Calu3 (cell line): ENCODE data around the gene GDF7. TPM values are rescaled to one million over a fixed set of nuclear protein-coding genes. Genes with fewer than 3 reads are reported as not detected.

ENCODE experiments used
- BruUV-seq: library from RNA; stranded (reverse); fragments of 400-500 nt; replicated peaks from 2 replicates; lab custom pipeline; 2021; lab: Mats Ljungman, UMichigan
- CTCF ChIA-PET: fragments of 300-600 bp; sonication (Branson Sonifier 250); formaldehyde crosslinking; loops from one replicate; lab custom pipeline; 2022; ENCODE audit warnings: antibody characterized with exemption; lab: Charles Lee
- DNase-seq: peaks from one replicate; pipeline ENCODE4 v3.0.0; 2022
- H3K27ac Mint-ChIP-seq: one replicate; pipeline ENCODE4 v1.8.0; 2022; ENCODE audit warnings: mixed read lengths; ENCODE audit not compliant: unreplicated experiment
- H3K27me3 Mint-ChIP-seq: one replicate; pipeline ENCODE4 v1.8.0; 2022; ENCODE audit warnings: mixed read lengths; ENCODE audit not compliant: unreplicated experiment
- H3K36me3 Mint-ChIP-seq: one replicate; pipeline ENCODE4 v1.8.0; 2022; ENCODE audit warnings: mild to moderate bottlenecking, moderate library complexity, mixed read lengths; ENCODE audit not compliant: insufficient read depth, unreplicated experiment
- H3K4me1 Mint-ChIP-seq: one replicate; pipeline ENCODE4 v1.8.0; 2022; ENCODE audit warnings: mild to moderate bottlenecking, low read depth, mixed read lengths; ENCODE audit not compliant: unreplicated experiment
- H3K4me3 Mint-ChIP-seq: one replicate; pipeline ENCODE4 v1.8.0; 2022; ENCODE audit warnings: mild to moderate bottlenecking, low read depth, moderate library complexity, mixed read lengths; ENCODE audit not compliant: unreplicated experiment
- H3K9me3 Mint-ChIP-seq: one replicate; pipeline ENCODE4 v1.8.0; 2022; ENCODE audit warnings: low read depth, mixed read lengths; ENCODE audit not compliant: unreplicated experiment
- CTCF ChIP-seq: fragments of 200-600 bp; IDR thresholded peaks from one replicate; pipeline ENCODE4 v1.8.0; 2022; ENCODE audit warnings: antibody characterized with exemption; ENCODE audit not compliant: unreplicated experiment
- intact Hi-C: fragments of 100-400 bp; cut with micrococcal nuclease; formaldehyde crosslinking; loops from one replicate; pipeline ENCODE4 v1.10.0; 2022; ENCODE audit not compliant: unreplicated experiment
- total RNA-seq: library from RNA; stranded (reverse); gene quantifications from 2 replicates; pipeline ENCODE4 v1.2.3, GENCODE V29; 2022

GDF7 gene
- total RNA-seq, 1 experiment from 2014 or later: not detected

- no peaks in the 10 kb centered on the region for H3K27me3 Mint-ChIP-seq
- no peaks in the 10 kb centered on the region for H3K9me3 Mint-ChIP-seq
- DNase-seq: no peak
- no peak overlapping the region for H3K4me3 Mint-ChIP-seq
- H3K4me1 Mint-ChIP-seq: no peaks in the 10 kb centered on the region
- no peak overlapping the region for H3K27ac Mint-ChIP-seq
- BruUV-seq: no TSS peak
- intact Hi-C loops: no loop called here
- no peak for TF ChIP-seq CTCF
- no peaks in the 10 kb centered on the region for H3K36me3 Mint-ChIP-seq
- CTCF ChIA-PET: interaction anchor here (1.1 kb wide), 1 partner anchor 9 kb away, joined by 3 read pairs; no protein-coding TSS in a partner anchor
Measured at GRCh38 chr2:20626698-20627513, 40.0 kb upstream of the GDF7 start.

DNA sequence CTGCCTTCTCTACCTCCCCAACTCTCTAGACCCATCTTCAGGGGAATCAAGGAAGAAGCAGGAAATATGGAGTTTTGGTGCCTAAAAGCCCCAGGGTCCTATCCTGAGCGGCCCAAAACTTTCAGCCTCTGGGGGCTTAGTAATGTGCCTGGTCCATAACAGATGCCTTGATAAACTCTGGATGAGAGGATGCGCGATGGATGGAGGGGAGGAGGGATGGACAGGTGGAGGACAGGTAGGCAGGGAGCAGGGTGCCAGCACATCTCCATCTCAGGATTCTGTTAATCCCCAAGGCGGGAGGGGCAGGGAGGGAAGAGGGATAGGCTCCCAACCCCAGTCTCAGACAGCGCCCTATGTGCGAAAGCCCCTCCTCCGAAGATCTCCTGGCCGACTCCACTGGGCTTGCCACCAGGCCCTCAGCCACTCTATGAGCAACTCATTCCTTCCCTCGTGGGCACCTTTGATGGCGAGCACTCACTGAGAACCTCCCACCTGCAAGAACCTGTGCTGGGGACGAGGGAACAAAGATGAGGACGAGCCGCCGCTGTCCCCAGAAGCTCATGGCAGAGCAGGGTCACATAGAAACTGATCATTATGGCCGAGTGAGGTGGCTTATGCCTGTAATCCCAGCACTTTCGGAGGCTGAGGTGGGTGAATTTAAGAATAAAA lies 39.1 kb upstream of the GDF7 start:
- CTCF ChIA-PET: no interaction called here
- H3K4me1 Mint-ChIP-seq: no peaks in the 10 kb centered on the region
- intact Hi-C loops: no loop called here
- H3K9me3 Mint-ChIP-seq: no peaks in the 10 kb centered on the region
- H3K27me3 Mint-ChIP-seq: no peaks in the 10 kb centered on the region
- H3K27ac Mint-ChIP-seq: no peak overlapping the region
- no TSS peak for BruUV-seq
- no peak overlapping the region for H3K4me3 Mint-ChIP-seq
- DNase-seq: no peak
- H3K36me3 Mint-ChIP-seq: no peaks in the 10 kb centered on the region
- no peak for TF ChIP-seq CTCF

- Mint-ChIP-seq H3K27me3 (no peaks in the 10 kb centered on the region), H3K4me1 (peaks cover 9% of the 10 kb centered on the region), H3K36me3 (peaks cover 9% of the 10 kb centered on the region), H3K27ac (no peak overlapping the region), H3K4me3 (no peak overlapping the region), H3K9me3 (no peaks in the 10 kb centered on the region)
- no TSS peak for BruUV-seq
- CTCF ChIA-PET: no interaction called here
- intact Hi-C loops: no loop called here
- no peak for DNase-seq
- TF ChIP-seq CTCF: no peak
Measured at GRCh38 chr2:20629181-20629580, 37.8 kb upstream of the GDF7 start.

DNA sequence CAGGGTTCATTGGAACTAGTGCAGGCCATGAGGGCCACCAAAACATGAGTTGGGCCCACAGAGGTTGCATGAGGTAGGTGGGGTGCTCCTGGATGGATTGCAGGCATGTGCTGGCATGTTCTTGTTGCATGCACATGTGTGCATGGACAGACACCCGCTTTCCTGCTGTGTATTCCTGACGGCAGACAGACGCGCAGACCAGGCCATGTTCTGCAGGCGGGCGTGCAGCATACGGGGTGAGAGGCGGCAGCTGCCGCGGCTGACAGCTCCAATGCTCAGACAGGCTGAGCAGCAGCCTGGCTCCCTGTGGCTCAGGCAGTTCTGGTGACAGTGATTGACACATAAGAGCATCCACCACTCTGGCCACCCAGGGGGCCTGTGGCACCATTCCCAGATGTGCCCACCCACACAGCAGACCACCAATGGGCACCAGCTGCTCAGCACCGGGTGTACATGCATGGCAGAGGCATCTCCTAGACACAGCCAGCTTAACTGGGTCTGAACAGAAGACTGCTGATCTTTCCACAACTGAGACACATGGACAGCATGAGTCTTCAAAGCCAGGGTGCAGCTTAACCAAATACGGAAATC lies 37.3 kb upstream of the GDF7 start:
- Mint-ChIP-seq H3K27me3 (no peaks in the 10 kb centered on the region), H3K9me3 (no peaks in the 10 kb centered on the region), H3K27ac (no peak overlapping the region), H3K4me3 (no peak overlapping the region), H3K4me1 (peaks cover 12% of the 10 kb centered on the region), H3K36me3 (peaks cover 10% of the 10 kb centered on the region)
- CTCF ChIA-PET: no interaction called here
- intact Hi-C loops: loop anchor here (5.0 kb wide), 1 partner anchor 47 kb away; no protein-coding TSS in a partner anchor
- TF ChIP-seq CTCF: no peak
- no TSS peak for BruUV-seq
- no peak for DNase-seq
